Common myeloid progenitor, CD34-positive (primary cell): ENCODE results near the gene PIGB.

Experiments
- CTCF ChIA-PET: fragments of 350-600 bp; sonication (Branson Sonifier 250); formaldehyde crosslinking; loops from one replicate; lab custom pipeline; 2021; ENCODE audit warnings: antibody characterized with exemption; lab: Charles Lee
- POLR2A ChIA-PET: fragments of 350-600 bp; sonication (Branson Sonifier 250); formaldehyde crosslinking; loops from one replicate; lab custom pipeline; 2021; ENCODE audit warnings: antibody characterized with exemption; lab: Charles Lee
- DNase-seq, 3 donors: peaks; one replicate each; pipeline versions ENCODE4 v3.0.0 to v3.0.0-alpha.2; 2013
- H3K27ac ChIP-seq, 2 experiments: 1 replicate in 1 of 2; 2 replicates in 1 of 2; pipeline ENCODE4 v1.7.0; 2013; ENCODE audit warnings: inconsistent platforms in 2 of 2, low read length in 2 of 2, mild to moderate bottlenecking in 2 of 2, low read depth in 1 of 2, moderate library complexity in 1 of 2; ENCODE audit not compliant: severe bottlenecking in 2 of 2, insufficient read depth in 1 of 2, poor library complexity in 1 of 2
- H3K27me3 ChIP-seq, 5 experiments: replicated peaks in 2 of 5; 1 replicate in 3 of 5; 2 replicates in 2 of 5; pipeline versions ENCODE4 v1.6.1 to v1.7.0; 2013; ENCODE audit warnings: low read length in 4 of 5, mild to moderate bottlenecking in 2 of 5, moderate library complexity in 2 of 5, inconsistent platforms in 1 of 5; ENCODE audit not compliant: insufficient read depth in 5 of 5, control insufficient read depth in 4 of 5
- H3K36me3 ChIP-seq, 4 experiments: 1 replicate in 2 of 4; 2 replicates in 2 of 4; pipeline versions ENCODE4 v1.6.1 to v1.7.0; 2013; ENCODE audit warnings: low read length in 3 of 4, control low read depth in 1 of 4, mild to moderate bottlenecking in 1 of 4; ENCODE audit not compliant: control insufficient read depth in 4 of 4, insufficient read depth in 4 of 4
- H3K4me1 ChIP-seq, 4 experiments: 1 replicate in 3 of 4; 2 replicates in 1 of 4; pipeline versions ENCODE4 v1.6.1 to v1.7.1; 2013; ENCODE audit warnings: low read length in 3 of 4, mild to moderate bottlenecking in 3 of 4, control low read depth in 1 of 4, inconsistent platforms in 1 of 4, moderate library complexity in 1 of 4; ENCODE audit not compliant: control insufficient read depth in 4 of 4, insufficient read depth in 4 of 4; ENCODE audit errors: control extremely low read depth in 1 of 4
- H3K4me3 ChIP-seq, 7 experiments: 1 replicate in 4 of 7; 2 replicates in 3 of 7; pipeline versions ENCODE4 v1.5.1 to v1.7.0; 2013; ENCODE audit warnings: mild to moderate bottlenecking in 7 of 7, low read length in 6 of 7, moderate library complexity in 6 of 7, inconsistent platforms in 2 of 7, low read depth in 2 of 7, control low read depth in 1 of 7; ENCODE audit not compliant: insufficient read depth in 4 of 7, control insufficient read depth in 1 of 7; ENCODE audit errors: extremely low read depth in 1 of 7
- H3K9me3 ChIP-seq, 5 experiments: 1 replicate in 4 of 5; 2 replicates in 1 of 5; pipeline versions ENCODE4 v1.6.1 to v1.7.1; 2013; ENCODE audit warnings: low read length in 4 of 5, mild to moderate bottlenecking in 2 of 5, inconsistent platforms in 1 of 5, low read depth in 1 of 5, moderate library complexity in 1 of 5; ENCODE audit not compliant: control insufficient read depth in 4 of 5, insufficient read depth in 2 of 5; ENCODE audit errors: control extremely low read depth in 1 of 5
- WGBS: methylation state at CpG from one replicate; pipeline ENCODE4 v1.1.5; 2013; ENCODE audit not compliant: insufficient coverage; 5-methylcytosine and 5-hydroxymethylcytosine counted together

The PIGB gene

DNA sequence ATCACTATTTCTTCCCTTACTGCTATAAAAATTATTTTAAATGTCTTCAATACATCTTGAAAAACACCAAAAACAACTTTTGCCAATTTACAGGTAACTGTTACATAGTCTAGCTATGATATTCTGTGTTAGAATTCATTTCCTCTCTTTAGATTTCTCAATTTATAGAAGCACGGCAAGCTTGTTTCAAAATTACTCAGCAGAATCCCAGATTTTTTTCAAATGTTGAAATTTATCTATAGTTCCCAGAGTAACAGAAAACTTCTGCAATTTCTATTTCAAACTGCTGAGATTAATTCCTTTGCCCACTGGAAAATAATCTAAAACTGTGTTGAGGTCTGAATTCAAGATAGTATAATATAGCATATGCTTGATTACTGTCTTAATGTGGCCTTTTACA lies 48.0 kb downstream of the PIGB start:
- POLR2A ChIA-PET: no interaction called here
- Histone ChIP-seq H3K4me1 (no peaks in the 10 kb centered on the region), H3K36me3 (peaks cover 3 to 31% (median 7%) of the 10 kb centered on the region in 4 experiments), H3K27me3 (no peaks in the 10 kb centered on the region), H3K4me3 (no peak overlapping the region), H3K9me3 (no peaks in the 10 kb centered on the region), H3K27ac (no peak overlapping the region)
- CTCF ChIA-PET: interaction anchor here (1.0 to 1.2 kb wide), 2 partner anchors 42 to 73 kb away, joined by 3 to 4 read pairs; partner anchors contain the start of genes CCPG1 and PIERCE2
- no CpG with 5 or more reads among the region's 1 CpG for WGBS
- DNase-seq: no peak

DNA sequence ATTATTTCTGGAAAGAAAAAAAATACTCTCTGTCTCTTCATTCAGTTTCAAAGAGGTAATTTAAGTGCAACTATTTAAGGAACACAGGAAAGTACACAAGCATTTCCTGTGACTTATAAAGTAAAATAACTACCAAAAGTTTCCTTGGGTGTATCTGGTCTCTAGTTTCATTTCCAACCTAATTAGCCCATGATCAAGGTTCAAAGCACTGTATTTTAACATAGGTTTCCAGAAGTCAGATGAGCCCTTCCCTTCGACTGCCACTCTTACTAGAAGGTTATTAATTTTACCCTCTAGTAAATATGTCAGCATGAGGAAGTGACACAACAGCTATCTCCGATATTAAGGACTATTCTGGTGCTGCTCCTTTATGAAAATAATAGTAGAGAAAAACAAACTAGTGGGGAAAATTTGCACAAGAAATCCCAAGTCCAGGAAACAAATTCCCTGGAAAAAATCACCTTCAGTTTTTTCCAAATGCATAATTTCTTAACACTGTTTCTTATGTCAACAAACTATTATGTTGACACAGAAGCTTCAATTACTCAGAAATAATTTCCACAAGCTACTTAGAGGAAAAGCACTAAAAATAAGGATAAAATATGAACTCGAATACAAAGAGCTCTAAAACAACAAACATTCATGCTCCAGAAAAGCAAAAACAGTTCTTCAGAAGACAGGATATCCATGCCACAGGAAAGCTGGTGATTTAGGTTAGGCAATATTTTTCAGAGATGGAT lies 53.8 kb downstream of the PIGB start:
- WGBS: no CpG with 5 or more reads among the region's 3 CpGs
- CTCF ChIA-PET: interaction anchor here (1.1 to 2.2 kb wide), 5 partner anchors 12 to 35 kb away, joined by 3 to 7 read pairs (median 4); partner anchors contain the start of genes CCPG1 and PIERCE2
- H3K36me3 ChIP-seq: peaks cover 6 to 47% (median 11%) of the 10 kb centered on the region in 4 experiments
- POLR2A ChIA-PET: no interaction called here
- DNase-seq: peak in 2 of 3 donors; percentile 20 to 27
- H3K27ac ChIP-seq: peak overlapping the region in 1 of 2 experiments; percentile 35
- H3K4me1 ChIP-seq: peaks cover 0 to 9% (median 8%) of the 10 kb centered on the region in 4 experiments
- H3K27me3 ChIP-seq: no peaks in the 10 kb centered on the region
- H3K4me3 ChIP-seq: peak overlapping the region in 2 of 7 experiments; percentile 26 to 33
- H3K9me3 ChIP-seq: no peaks in the 10 kb centered on the region

- Histone ChIP-seq H3K36me3 (peaks cover 11 to 49% (median 20%) of the 10 kb centered on the region in 4 experiments), H3K4me1 (no peaks in the 10 kb centered on the region), H3K4me3 (no peak overlapping the region), H3K9me3 (peaks cover 0 to 5% (median 4%) of the 10 kb centered on the region in 5 experiments), H3K27me3 (no peaks in the 10 kb centered on the region), H3K27ac (no peak overlapping the region)
- no CpG with 5 or more reads among the region's 5 CpGs for WGBS
- ChIA-PET CTCF (no interaction called here), POLR2A (no interaction called here)
- no peak for DNase-seq
Measured at GRCh38 chr15:55379095-55379494, 60.1 kb downstream of the PIGB start.

- CTCF ChIA-PET: no interaction called here
- DNase-seq: no peak
- no peaks in the 10 kb centered on the region for H3K27me3 ChIP-seq
- peaks cover 0 to 5% (median 4%) of the 10 kb centered on the region in 5 experiments for H3K9me3 ChIP-seq
- POLR2A ChIA-PET: no interaction called here
- H3K27ac ChIP-seq: no peak overlapping the region
- H3K4me1 ChIP-seq: no peaks in the 10 kb centered on the region
- no peak overlapping the region for H3K4me3 ChIP-seq
- H3K36me3 ChIP-seq: peaks cover 13 to 51% (median 18%) of the 10 kb centered on the region in 4 experiments
Measured at GRCh38 chr15:55381595-55381994, 62.6 kb downstream of the PIGB start.

- CTCF ChIA-PET: interaction anchor here (0.7 kb wide), 1 partner anchor 23 kb away, joined by 3 read pairs; no protein-coding TSS in a partner anchor
- Histone ChIP-seq H3K4me3 (no peak overlapping the region), H3K36me3 (peaks cover 13 to 51% (median 19%) of the 10 kb centered on the region in 4 experiments), H3K27ac (no peak overlapping the region), H3K27me3 (no peaks in the 10 kb centered on the region), H3K9me3 (peaks cover 0 to 5% (median 4%) of the 10 kb centered on the region in 5 experiments), H3K4me1 (no peaks in the 10 kb centered on the region)
- DNase-seq: no peak
- POLR2A ChIA-PET: interaction anchor here (1.3 kb wide), 1 partner anchor 24 kb away, joined by 4 read pairs; no protein-coding TSS in a partner anchor
- 100% methylated on average over 1 of the region's 2 CpGs for WGBS
Measured at GRCh38 chr15:55383687-55384086, 64.7 kb downstream of the PIGB start.

- Histone ChIP-seq H3K36me3 (peaks cover 13 to 43% (median 18%) of the 10 kb centered on the region in 4 experiments), H3K27me3 (no peaks in the 10 kb centered on the region), H3K9me3 (peaks cover 0 to 5% (median 4%) of the 10 kb centered on the region in 5 experiments), H3K27ac (no peak overlapping the region), H3K4me1 (no peaks in the 10 kb centered on the region), H3K4me3 (no peak overlapping the region)
- CTCF ChIA-PET: interaction anchor here (1.4 kb wide), 1 partner anchor 16 kb away, joined by 3 read pairs; no protein-coding TSS in a partner anchor
- POLR2A ChIA-PET: interaction anchor here (0.6 kb wide), 1 partner anchor 24 kb away, joined by 3 read pairs; no protein-coding TSS in a partner anchor
- no peak for DNase-seq
Measured at GRCh38 chr15:55387027-55387426, 68.0 kb downstream of the PIGB start.

DNA sequence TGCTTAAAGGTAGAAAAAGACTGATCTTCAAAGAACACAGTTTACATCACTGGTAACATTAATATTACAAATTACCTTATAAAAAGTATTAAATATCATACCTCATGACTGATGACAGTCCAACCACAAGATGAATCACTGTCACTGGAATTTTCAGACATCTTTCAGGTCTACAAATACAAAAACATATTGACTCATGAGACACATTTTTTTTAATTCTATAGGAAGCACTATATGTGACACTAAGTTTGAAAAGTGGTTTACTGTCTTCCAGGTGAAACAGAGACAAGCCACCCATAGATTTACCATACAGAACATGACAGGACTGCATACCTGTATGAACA lies 70.2 kb downstream of the PIGB start:
- Histone ChIP-seq H3K27me3 (no peaks in the 10 kb centered on the region), H3K4me3 (no peak overlapping the region), H3K4me1 (no peaks in the 10 kb centered on the region), H3K27ac (peak overlapping the region in 1 of 2 experiments; percentile 6), H3K9me3 (peaks cover 0 to 7% (median 0%) of the 10 kb centered on the region in 5 experiments), H3K36me3 (peaks cover 3 to 25% (median 12%) of the 10 kb centered on the region in 4 experiments)
- CTCF ChIA-PET: interaction anchor here (0.6 kb wide), 1 partner anchor 48 kb away, joined by 3 read pairs; no protein-coding TSS in a partner anchor
- POLR2A ChIA-PET: no interaction called here
- no peak for DNase-seq
